H7 (cell line): ENCODE results near the gene LRP1. TPM values are rescaled to one million over a fixed set of nuclear protein-coding genes. Genes with fewer than 3 reads are reported as not detected.
A peak's percentile ranks its signal among the peaks of the same experiment; 100 is the strongest.

ENCODE experiments used
- DNase-seq: peaks from one replicate; pipeline ENCODE4 v3.0.0; 2012
- H3K27me3 ChIP-seq: 2 replicates; pipeline ENCODE4 v1.6.0; 2011; ENCODE audit warnings: mild to moderate bottlenecking, low read length; ENCODE audit not compliant: control insufficient read depth, insufficient read depth
- H3K36me3 ChIP-seq: replicated peaks from 2 replicates; pipeline ENCODE4 v1.5.1; 2011; ENCODE audit warnings: low read length; ENCODE audit not compliant: control insufficient read depth, insufficient read depth
- H3K4me3 ChIP-seq: 2 replicates; pipeline ENCODE4 v1.5.1; 2011; ENCODE audit warnings: low read depth, mild to moderate bottlenecking, control low read depth, low read length, moderate library complexity; ENCODE audit not compliant: insufficient read depth
- total RNA-seq: library from RNA; depleted of rRNA; stranded (reverse); fragments of >200 nt; shearing (Covaris generic); gene quantifications from 2 replicates; pipeline ENCODE4 v1.2.3, GENCODE V29; 2014; rRNA removed

Gene LRP1
- 17.3 and 23.9 TPM in 2 replicates for total RNA-seq

- H3K36me3 ChIP-seq = no peaks in the 10 kb centered on the region
- DNase-seq = peak; percentile 96
- no peaks in the 10 kb centered on the region for H3K27me3 ChIP-seq
- H3K4me3 ChIP-seq = peak within 1 kb of the TSS; percentile 87
These were observed at the start of gene LRP1 for GRCh38 chr12:57127726-57128518. TSS of gene LRP1 (plus strand) at chr12:57128483. CDS start at chr12:57128965, 482 bp downstream.

- DNase-seq = peak; percentile 97
These were observed 49.5 kb upstream of the LRP1 start, which contains the start of gene NEMP1 for GRCh38 chr12:57078519-57079404. TSS of gene NEMP1 (minus strand) at chr12:57078791. CDS start at chr12:57078745, 46 bp downstream.

GRCh38 chr12:57079821-57080220 lies 48.5 kb upstream of the LRP1 start:
- Histone ChIP-seq H3K27me3 (no peaks in the 10 kb centered on the region), H3K4me3 (no peak overlapping the region)
- no peak for DNase-seq

More at GRCh38 chr12:57078519-57079404, 49.5 kb upstream of the LRP1 start, which contains the start of gene NEMP1:
- H3K36me3 ChIP-seq = no peaks in the 10 kb centered on the region; the same call in 1 of the 2 replicates
- no peaks in the 10 kb centered on the region for H3K27me3 ChIP-seq
- peak within 1 kb of the TSS; percentile 85 for H3K4me3 ChIP-seq

GRCh38 chr12:57080855-57081254 lies 47.4 kb upstream of the LRP1 start:
- DNase-seq = no peak
- H3K27me3 ChIP-seq = no peaks in the 10 kb centered on the region
- H3K36me3 ChIP-seq = no peaks in the 10 kb centered on the region; the same call in 1 of the 2 replicates
- no peak overlapping the region for H3K4me3 ChIP-seq

More at GRCh38 chr12:57079821-57080220, 48.5 kb upstream of the LRP1 start:
- no peaks in the 10 kb centered on the region; the same call in 1 of the 2 replicates for H3K36me3 ChIP-seq

- Histone ChIP-seq H3K27me3 (peaks cover 4% of the 10 kb centered on the region; the same call in 1 of the 2 replicates), H3K4me3 (peak overlapping the region; percentile 78), H3K36me3 (no peaks in the 10 kb centered on the region)
- DNase-seq = peak; percentile 26
These were observed 42.2 kb upstream of the LRP1 start for GRCh38 chr12:57085999-57086492.

- H3K4me3 ChIP-seq = peak overlapping the region; percentile 78
- peaks cover 4% of the 10 kb centered on the region; the same call in 1 of the 2 replicates for H3K27me3 ChIP-seq
- peaks cover 1% of the 10 kb centered on the region; the same call in 1 of the 2 replicates for H3K36me3 ChIP-seq
- DNase-seq = peak; percentile 83
These were observed 41.7 kb upstream of the LRP1 start for GRCh38 chr12:57086493-57087009.

GRCh38 chr12:57087010-57087690 lies 41.1 kb upstream of the LRP1 start:
- H3K36me3 ChIP-seq = peaks cover 1% of the 10 kb centered on the region; the same call in 1 of the 2 replicates
- peak overlapping the region; percentile 78 for H3K4me3 ChIP-seq
- peak; percentile 93 for DNase-seq
- peaks cover 4% of the 10 kb centered on the region; the same call in 1 of the 2 replicates for H3K27me3 ChIP-seq

- Histone ChIP-seq H3K27me3 (peaks cover 4% of the 10 kb centered on the region; the same call in 1 of the 2 replicates), H3K36me3 (peaks cover 5% of the 10 kb centered on the region), H3K4me3 (peak overlapping the region; percentile 78)
- peak; percentile 92 for DNase-seq
These were observed 40.5 kb upstream of the LRP1 start for GRCh38 chr12:57087691-57088353.

- H3K36me3 ChIP-seq = peaks cover 5% of the 10 kb centered on the region
- H3K4me3 ChIP-seq = peak within 1 kb of the TSS; percentile 95
- H3K27me3 ChIP-seq = peaks cover 4% of the 10 kb centered on the region; the same call in 1 of the 2 replicates
- peak; percentile 99 for DNase-seq
These were observed 39.7 kb upstream of the LRP1 start, which contains the start of gene NAB2 for GRCh38 chr12:57088354-57089270. TSS of gene NAB2 (plus strand) at chr12:57089114. CDS start at chr12:57089272, 158 bp downstream.

- H3K27me3 ChIP-seq = peaks cover 4% of the 10 kb centered on the region; the same call in 1 of the 2 replicates
- H3K36me3 ChIP-seq = peaks cover 5% of the 10 kb centered on the region
- DNase-seq = peak; percentile 79
- H3K4me3 ChIP-seq = peak overlapping the region; percentile 95
These were observed 38.7 kb upstream of the LRP1 start for GRCh38 chr12:57089271-57090245.

GRCh38 chr12:57090490-57090889 lies 37.8 kb upstream of the LRP1 start:
- DNase-seq = peak; percentile 30
- peaks cover 9% of the 10 kb centered on the region for H3K36me3 ChIP-seq
- H3K27me3 ChIP-seq = peaks cover 4% of the 10 kb centered on the region; the same call in 1 of the 2 replicates
- no peak overlapping the region for H3K4me3 ChIP-seq
